Stimulated activated CD4-positive, alpha-beta T cell treated with anti-CD3 and anti-CD28 coated beads, Interleukin-4, amount 100 ng/mL, for 1 hour (primary cell): ENCODE measurements around the gene FHIT.
"Not testable (repeated sequence)": the region's sequence is repeated elsewhere in the genome, so short reads cannot be mapped to it uniquely, and the experiment has no call there.

Experiments used
- DNase-seq: peaks from one replicate; pipeline ENCODE4 v3.0.0-alpha.2; 2020

FHIT gene

DNA sequence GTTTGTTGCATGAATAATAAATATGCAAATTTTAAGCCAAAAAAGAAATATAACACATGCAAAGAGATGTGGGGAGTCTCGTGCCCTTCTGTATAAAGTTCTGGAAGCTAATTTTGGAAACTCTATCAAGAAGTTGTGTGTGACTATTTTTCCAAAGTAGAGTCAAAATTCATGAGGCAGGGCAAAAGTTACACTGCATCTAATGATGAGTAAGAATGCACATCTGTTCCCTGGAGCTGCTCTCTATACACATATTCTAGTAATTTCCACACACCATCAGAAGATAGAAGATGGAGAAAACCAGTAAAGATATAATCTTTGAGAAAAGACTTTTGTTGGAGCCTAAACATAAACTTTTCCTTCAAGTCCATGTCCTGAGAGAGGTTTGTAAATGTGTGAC lies 199.6 kb downstream of the FHIT start:
- DNase-seq = no peak

DNA sequence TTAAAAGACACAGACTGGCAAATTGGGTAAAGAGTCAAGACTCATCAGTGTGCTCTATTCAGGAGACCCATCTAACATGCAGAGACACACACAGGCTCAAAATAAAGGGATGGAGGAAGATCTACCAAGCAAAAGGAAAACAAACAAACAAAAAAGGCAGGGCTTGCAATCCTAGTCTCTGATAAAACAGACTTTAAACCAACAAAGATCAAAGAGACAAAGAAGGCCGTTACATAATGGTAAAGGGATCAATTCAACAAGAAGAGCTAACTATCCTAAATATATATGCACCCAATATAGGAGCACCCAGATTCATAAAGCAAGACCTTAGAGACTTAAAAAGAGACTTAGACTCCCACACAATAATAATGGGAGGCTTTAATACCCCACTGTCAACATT lies 206.1 kb downstream of the FHIT start:
- not testable (repeated sequence) for DNase-seq

- no peak for DNase-seq
Observed at GRCh38 chr3:61043156-61043555, 208.1 kb downstream of the FHIT start.

- no peak for DNase-seq
Observed at GRCh38 chr3:61040618-61041017, 210.6 kb downstream of the FHIT start.

DNA sequence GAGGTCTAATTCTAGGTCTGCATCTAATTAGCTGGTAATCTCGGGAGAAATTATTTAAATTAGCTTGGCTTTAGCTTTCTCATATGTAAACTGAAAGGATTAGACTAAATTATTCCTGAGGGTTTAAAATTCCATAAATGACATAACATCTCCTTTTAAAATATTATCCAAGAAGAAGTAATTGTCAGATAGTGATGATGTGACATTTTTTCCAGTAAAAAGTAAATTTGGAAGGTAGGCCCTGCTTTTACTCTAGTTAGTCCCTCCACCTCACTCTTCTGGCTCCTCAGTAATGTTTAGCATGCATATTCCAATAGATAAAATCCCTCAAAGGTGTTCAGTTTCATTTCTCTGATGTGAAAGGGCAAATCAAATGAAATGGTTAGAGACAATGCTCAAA lies 215.7 kb downstream of the FHIT start:
- DNase-seq = no peak

DNA sequence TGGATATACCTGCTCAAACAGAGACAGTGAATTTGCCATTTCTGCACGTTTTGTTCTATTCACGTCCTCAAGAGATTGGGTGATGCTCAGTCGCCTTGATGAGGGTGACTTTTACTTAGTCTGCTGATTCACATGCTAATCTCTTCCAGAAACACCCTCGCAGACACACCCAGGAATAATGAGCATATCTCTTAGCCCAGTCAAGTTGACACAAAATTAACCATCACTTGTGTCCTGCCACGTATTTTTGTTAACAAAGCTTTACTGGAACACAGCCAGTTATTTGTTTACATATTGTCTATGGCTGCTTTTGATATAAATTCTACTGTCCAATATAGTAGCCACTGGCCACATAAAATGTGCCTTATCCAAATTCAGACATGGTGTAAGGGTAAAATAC lies 218.3 kb downstream of the FHIT start:
- DNase-seq = no peak

DNA sequence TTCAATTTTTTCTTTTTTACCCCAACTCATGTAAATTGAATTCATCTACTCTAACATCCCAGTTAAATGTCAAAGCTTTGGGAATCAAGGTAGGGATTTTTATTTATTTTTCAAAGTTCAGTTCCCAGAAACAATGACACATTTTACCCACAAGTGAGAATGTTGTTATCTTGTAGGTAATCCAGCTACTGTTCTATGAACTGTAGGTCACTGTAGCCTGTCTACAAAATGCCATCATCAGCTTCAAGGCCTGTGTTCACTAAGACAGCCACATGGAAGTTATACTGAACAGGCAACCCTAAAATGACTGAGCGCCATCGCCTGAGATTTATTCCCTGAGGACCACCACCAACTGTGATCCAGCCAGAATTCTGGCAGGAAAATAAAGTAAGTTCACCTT lies 219.7 kb downstream of the FHIT start:
- no peak for DNase-seq

GRCh38 chr3:61030469-61031035 lies 220.7 kb downstream of the FHIT start:
- no peak for DNase-seq

- DNase-seq = no peak
Observed at GRCh38 chr3:61029194-61029593, 222.1 kb downstream of the FHIT start.

- DNase-seq = no peak
Observed at GRCh38 chr3:61018807-61019206, 232.4 kb downstream of the FHIT start.

DNA sequence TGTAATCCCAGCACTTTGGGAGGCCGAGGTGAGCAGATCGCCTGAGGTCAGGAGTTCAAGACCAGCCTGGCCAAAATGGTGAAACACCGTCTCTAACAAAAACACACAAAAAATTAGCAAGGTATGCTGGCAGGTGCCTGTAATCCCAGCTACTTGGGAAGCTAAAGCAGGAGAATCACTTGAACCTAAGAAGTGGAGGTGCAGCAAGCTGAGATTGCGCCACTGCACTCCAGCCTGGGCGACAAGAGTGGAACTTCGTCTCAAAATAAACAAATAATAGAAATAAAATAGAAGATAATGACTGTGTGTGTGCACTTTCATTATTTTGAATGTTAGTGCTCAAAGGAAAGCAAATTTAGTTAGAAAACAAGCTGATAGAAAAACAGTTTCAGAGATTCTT lies 234.2 kb downstream of the FHIT start:
- not testable (repeated sequence) for DNase-seq

DNA sequence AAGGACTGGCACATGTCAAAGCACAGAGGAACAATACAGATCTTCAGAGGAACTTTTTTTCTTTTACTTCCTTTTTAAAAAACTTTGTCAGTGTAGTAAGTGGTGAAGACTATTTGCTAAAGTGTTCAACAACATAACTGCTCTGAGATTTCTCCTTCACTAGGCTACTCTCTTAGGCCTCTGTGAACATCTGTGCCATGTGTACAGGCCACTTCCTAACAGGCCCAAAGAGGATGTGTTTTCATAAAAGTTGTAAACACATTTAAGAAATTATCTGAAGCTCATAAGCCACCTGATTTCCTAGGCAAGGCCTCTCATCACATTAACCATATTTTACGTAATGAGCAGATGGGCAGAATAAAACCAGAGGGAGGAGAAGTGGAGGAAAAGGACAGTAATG lies 235.4 kb downstream of the FHIT start:
- DNase-seq = no peak

GRCh38 chr3:61015408-61015807 lies 235.8 kb downstream of the FHIT start:
- DNase-seq = no peak

- DNase-seq = no peak
Observed at GRCh38 chr3:61008998-61009380, 242.3 kb downstream of the FHIT start.

DNA sequence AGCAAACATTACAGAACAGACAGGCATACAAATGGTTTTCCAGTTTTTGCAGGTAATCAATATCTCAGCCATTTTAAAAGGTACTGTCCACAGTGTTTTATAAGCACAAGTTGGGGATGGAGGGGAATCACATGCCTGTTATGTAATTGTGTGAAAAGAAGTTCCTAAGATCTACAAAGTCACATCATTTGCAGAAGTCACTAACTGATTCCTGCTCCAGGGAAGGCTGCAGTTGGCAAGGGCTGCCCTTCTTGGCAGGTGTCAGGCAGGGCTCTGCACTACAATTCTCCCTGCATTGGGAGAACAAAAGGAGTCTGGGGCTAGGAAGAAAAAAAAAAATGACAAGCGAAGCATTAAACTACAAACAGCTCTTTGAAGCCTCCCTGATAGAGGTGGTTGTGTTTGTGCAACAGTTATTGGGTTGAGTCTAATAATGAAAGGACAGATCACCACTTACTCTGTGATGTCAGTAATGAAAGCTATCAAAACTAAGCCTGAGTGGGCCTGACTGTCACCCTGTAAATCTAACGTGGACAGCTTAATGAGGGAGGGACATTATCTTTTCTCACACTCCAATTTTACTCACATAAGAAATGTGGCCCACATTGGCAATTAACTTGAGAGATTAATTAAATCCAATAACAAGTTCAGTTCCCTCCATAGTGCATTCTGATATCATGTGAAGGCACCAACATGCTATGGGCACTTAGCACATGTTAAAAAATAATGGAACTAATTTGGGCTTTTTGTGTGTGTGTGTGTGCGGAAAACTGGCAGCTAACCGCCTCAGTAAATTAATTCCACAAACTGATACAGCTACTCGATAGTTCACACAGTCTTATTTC lies 242.9 kb downstream of the FHIT start:
- DNase-seq = no peak

DNA sequence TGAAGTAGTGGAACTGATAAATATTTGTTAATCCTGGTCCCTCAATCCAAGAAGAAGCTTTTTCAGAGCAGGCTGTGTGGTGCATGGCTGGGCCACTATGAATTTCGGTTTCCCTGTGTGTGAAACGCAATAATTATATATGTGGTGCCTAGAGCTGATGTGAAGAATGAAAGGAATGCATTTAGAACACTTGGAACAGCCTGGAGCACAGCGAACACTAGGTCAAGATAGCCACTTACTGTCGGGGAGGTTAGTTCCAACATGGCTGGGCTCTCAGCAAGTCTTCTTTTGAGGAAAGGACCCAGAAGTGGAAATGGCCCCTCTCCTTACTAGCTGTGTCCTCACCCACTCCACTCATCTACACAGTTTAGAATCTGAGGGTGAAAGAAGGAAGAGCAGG lies 245.7 kb downstream of the FHIT start:
- DNase-seq = no peak

GRCh38 chr3:60998858-60999257 lies 252.4 kb downstream of the FHIT start:
- DNase-seq = no peak

DNA sequence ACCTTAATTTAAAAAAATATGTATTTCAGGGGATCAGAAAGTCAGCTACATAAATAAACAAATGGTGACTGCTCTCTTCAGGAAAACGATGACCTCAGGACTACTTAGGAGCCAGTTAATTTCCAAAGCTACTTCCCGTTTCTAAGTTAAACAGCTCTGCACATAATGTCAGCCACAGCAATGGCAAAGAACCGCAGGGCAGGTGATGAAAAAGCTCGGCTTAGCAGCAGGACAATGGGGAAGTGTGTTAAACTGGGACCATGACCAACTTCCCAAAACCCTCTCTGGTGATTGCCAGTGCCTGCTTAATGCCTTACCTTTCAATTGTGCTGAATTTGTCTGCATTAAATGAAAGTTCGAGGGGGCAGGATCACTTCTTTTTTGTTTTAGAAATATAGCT lies 258.9 kb downstream of the FHIT start:
- DNase-seq = no peak

DNA sequence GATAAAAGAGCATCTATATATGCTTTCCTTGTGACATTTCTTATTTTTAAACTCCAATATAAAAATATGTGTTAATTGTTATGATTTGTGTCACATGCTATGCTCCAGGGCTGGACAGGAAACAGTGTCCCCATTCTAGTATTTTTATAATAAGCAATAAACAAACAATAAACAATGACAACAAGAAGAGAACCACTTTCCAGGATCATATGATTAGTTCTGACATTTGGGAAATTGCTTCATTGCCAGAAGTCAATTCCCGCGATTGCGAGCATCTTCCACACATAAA lies 260.9 kb downstream of the FHIT start:
- no peak for DNase-seq

DNA sequence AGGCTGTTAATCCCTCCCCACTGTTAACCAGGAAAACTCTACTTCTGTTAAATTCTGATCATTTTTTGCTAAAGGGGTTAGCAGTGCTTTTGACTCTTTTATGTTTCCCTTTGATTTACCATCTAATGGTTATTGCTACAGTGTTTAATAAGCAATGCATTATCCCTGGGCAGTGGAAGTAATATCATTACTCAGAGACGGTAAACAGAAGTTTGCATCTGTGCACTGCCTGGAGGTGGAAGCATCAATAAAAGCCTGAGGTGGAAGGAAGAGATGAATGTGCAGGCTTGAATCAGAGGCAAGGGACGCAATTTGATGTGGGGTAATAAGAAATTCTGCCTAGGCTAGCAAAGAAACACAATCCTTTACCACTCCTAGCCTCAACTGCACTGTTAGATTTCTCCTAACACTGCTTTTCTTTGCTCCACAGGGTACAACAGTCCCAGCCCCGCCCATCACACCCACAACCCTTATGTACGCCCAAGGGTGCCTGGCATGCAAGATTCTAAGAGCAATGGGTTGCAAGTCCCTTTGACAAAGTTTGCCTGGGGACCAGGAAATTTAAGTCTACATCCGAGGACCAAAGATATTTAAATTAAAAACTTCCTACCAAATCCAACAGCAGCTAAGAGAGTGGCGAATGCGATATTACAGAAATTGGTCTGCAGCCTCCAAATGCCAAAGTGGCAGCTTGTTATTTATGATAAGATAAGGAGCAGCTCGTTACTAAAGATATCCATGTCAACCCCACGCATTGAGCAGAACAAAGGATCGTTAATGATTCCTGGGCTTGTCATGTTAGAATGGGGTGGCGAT lies 261.4 kb downstream of the FHIT start:
- DNase-seq = no peak

DNA sequence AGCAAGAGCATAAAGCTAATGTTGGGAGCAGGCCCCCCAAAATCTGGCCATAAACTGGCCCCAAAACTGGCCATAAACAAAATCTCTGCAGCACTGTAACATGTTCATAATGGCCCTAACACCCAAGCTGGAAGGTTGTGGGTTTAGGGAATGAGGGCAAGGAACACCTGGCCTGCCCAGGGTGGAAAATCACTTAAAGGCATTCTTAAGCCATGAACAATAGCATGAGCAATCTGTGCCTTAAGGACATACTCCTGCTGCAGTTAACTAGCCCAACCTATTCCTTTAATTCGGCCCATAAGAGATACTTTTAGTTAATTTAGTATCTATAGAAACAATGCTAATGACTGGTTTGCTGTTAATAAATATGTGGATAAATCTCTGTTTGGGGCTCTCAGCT lies 264.1 kb downstream of the FHIT start:
- DNase-seq = not testable (repeated sequence)

DNA sequence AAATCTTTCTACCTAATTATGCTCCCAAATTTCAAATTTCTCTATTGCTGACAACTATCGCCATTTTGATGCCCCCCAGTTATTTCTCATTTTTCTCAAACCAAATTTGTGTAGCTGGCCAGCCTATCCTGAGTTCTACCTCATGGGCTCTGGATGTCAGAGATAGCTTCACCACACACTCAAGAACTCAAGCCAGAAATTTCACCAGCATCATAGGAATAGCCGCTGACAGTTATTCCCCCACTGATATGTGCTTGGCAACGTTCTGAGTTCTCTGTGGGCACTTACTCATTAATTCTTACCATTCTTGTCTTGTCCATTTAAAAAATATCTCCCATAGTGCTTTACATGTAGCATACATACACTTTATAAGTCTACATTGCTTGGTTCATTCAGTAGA lies 264.7 kb downstream of the FHIT start:
- DNase-seq = no peak

DNA sequence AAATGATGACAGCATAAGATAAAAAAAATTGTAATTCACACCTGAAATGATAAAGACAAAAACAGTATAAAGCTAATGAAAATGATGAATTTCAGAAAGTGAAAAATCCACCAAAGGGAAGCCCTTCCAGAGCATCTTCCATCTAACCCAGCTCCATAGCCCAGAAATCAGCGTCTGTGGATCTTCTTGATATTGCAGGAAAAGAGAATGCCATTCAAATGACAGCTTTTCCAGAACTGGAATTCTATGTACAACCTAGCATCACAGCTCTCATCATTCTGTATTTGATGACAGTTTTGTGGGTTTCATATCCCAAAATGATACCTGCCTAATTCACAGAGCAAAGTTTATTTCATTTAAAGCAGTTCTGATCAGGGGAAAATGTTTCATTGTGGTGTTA lies 267.3 kb downstream of the FHIT start:
- no peak for DNase-seq

DNA sequence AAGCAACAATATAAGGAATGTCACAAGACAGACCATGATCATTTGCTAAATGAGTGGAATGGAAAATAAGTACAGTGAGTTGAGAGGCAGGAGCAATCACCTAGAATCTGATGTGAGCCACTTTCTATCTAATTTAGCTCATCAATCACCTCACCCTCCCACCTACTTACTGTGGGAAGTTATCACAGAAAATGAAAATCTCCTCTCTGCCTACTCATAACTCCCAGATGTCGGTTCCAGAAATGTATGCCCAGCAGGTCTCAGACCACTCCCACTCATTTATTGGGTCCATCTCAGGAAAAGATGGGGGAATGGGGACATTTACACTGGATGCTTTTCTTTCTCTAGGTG lies 270.9 kb downstream of the FHIT start:
- DNase-seq = no peak
